Measurements from ENCODE around the gene ANKRD12. TPM values are rescaled to one million over a fixed set of nuclear protein-coding genes. Genes with fewer than 3 reads are reported as not detected.

ANKRD12 gene
- total RNA-seq, 2 experiments from 2014 or later: 65.9 to 66.5 TPM

- Histone ChIP-seq H3K27ac (ENCODE audit: low read depth, low read length, poor library complexity, severe bottlenecking) (no peak overlapping the region), H3K9me3 (ENCODE audit: low read length) (no peaks in the 10 kb centered on the region), H3K4me3 (ENCODE audit: low read depth, low read length, poor library complexity, severe bottlenecking) (peak overlapping the region; percentile 93), H3K4me1 (ENCODE audit: insufficient read depth, low read length, poor library complexity, severe bottlenecking) (peaks cover 50% of the 10 kb centered on the region), H2AFZ (ENCODE audit: low read length) (no peak overlapping the region), H3K36me3 (ENCODE audit: insufficient read depth, low read length) (peaks cover 55% of the 10 kb centered on the region), H4K20me1 (ENCODE audit: insufficient read depth, low read length) (peaks cover 48% of the 10 kb centered on the region), H3K4me2 (ENCODE audit: low read length) (peak overlapping the region; percentile 96), H3K9me2 (ENCODE audit: insufficient read depth, low read length) (no peaks in the 10 kb centered on the region), H3K79me2 (ENCODE audit: insufficient read depth, low read depth, low read length) (peaks cover 77% of the 10 kb centered on the region)
- ChIA-PET POLR2A (interaction anchor here (0.7 to 6.6 kb wide), 8 partner anchors 9 to 43 kb away, joined by 3 to 49 read pairs (median 8); partner anchors contain the start of gene ANKRD12), CTCF (ENCODE audit: unreplicated experiment) (interaction anchor here (0.9 to 1.6 kb wide), 2 partner anchors 9 to 38 kb away, joined by 3 read pairs; no protein-coding TSS in a partner anchor)
- no peak for DNase-seq (ENCODE audit: low spot score)
- intact Hi-C loops (cut with micrococcal nuclease; ENCODE audit: unreplicated experiment): no loop called here
- no TSS peak for BruUV-seq (replicated peaks)
- TF ChIP-seq, protein P1, sequence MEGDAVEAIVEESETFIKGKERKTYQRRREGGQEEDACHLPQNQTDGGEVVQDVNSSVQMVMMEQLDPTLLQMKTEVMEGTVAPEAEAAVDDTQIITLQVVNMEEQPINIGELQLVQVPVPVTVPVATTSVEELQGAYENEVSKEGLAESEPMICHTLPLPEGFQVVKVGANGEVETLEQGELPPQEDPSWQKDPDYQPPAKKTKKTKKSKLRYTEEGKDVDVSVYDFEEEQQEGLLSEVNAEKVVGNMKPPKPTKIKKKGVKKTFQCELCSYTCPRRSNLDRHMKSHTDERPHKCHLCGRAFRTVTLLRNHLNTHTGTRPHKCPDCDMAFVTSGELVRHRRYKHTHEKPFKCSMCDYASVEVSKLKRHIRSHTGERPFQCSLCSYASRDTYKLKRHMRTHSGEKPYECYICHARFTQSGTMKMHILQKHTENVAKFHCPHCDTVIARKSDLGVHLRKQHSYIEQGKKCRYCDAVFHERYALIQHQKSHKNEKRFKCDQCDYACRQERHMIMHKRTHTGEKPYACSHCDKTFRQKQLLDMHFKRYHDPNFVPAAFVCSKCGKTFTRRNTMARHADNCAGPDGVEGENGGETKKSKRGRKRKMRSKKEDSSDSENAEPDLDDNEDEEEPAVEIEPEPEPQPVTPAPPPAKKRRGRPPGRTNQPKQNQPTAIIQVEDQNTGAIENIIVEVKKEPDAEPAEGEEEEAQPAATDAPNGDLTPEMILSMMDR (conservative IDR thresholded peaks at IDR 0.05; ENCODE audit: low read length): no peak
- no peak for TF ChIP-seq EZH2phosphoT487 (IDR thresholded peaks at IDR 0.05; ENCODE audit: borderline replicate concordance, low read depth, low read length)
Measured at GRCh38 chr18:9104244-9104901, 32.2 kb upstream of the ANKRD12 start.

DNA sequence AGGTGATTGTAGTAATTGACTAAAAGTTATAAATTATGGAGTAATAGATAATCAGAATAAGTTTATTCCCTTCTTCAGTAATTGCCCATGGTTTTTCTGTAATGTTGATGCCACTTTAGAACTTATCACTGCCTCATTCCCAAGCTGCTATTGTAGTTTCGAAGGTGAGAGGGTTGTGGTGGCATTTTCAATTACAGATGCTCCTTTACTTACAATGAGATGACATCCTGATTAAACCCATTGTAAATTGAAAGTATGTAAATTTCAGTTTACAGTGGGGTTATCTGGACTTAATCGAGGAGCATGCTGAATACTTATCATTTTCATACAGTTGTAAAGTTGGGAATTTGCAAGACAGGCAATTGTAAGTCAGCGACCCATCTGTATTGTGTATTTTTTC is 31.2 kb upstream of the ANKRD12 start:
- TF ChIP-seq, protein P1 (conservative IDR thresholded peaks at IDR 0.05; ENCODE audit: low read length): no peak
- TF ChIP-seq EZH2phosphoT487 (IDR thresholded peaks at IDR 0.05; ENCODE audit: borderline replicate concordance, low read depth, low read length): no peak
- BruUV-seq (replicated peaks): no TSS peak
- POLR2A ChIA-PET: interaction anchor here (1.5 to 6.6 kb wide), 4 partner anchors 12 to 35 kb away, joined by 6 to 49 read pairs (median 8); no protein-coding TSS in a partner anchor
- no peaks in the 10 kb centered on the region for H3K9me2 ChIP-seq (ENCODE audit: insufficient read depth, low read length)
- peak overlapping the region; percentile 96 for H3K4me2 ChIP-seq (ENCODE audit: low read length)
- H3K4me3 ChIP-seq (ENCODE audit: low read depth, low read length, poor library complexity, severe bottlenecking): peak overlapping the region; percentile 93
- no peak for DNase-seq (ENCODE audit: low spot score)
- H3K9me3 ChIP-seq (ENCODE audit: low read length): no peaks in the 10 kb centered on the region
- intact Hi-C loops (cut with micrococcal nuclease; ENCODE audit: unreplicated experiment): no loop called here
- no peak overlapping the region for H3K27ac ChIP-seq (ENCODE audit: low read depth, low read length, poor library complexity, severe bottlenecking)
- H3K4me1 ChIP-seq (ENCODE audit: insufficient read depth, low read length, poor library complexity, severe bottlenecking): peaks cover 54% of the 10 kb centered on the region
- peaks cover 87% of the 10 kb centered on the region for H3K79me2 ChIP-seq (ENCODE audit: insufficient read depth, low read depth, low read length)
- H2AFZ ChIP-seq (ENCODE audit: low read length): no peak overlapping the region
- H4K20me1 ChIP-seq (ENCODE audit: insufficient read depth, low read length): peaks cover 56% of the 10 kb centered on the region
- H3K36me3 ChIP-seq (ENCODE audit: insufficient read depth, low read length): peaks cover 65% of the 10 kb centered on the region
- CTCF ChIA-PET (ENCODE audit: unreplicated experiment): no interaction called here

DNA sequence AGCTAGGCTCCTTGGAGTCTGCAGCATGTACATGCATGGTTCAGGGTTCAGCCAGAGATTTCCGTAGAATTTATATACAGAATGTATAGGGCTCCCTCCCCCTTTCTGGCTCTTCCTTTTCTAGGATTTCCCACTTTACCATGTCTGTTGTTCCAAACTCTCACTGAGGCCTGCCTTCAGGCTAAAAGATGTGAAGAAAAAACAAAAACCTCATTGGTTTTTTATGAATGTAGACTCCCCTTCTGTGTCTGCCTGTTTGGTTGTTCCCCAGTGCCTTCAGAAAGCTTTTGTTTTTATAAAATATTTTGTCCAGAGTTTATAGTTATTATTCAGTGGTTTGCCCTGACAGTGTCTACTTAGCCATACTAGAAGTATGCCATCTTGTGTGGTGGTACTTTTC is 30.5 kb upstream of the ANKRD12 start:
- peaks cover 56% of the 10 kb centered on the region for H4K20me1 ChIP-seq (ENCODE audit: insufficient read depth, low read length)
- intact Hi-C loops (cut with micrococcal nuclease; ENCODE audit: unreplicated experiment): no loop called here
- H3K36me3 ChIP-seq (ENCODE audit: insufficient read depth, low read length): peaks cover 72% of the 10 kb centered on the region
- DNase-seq (ENCODE audit: low spot score): no peak
- peak overlapping the region; percentile 93 for H3K4me3 ChIP-seq (ENCODE audit: low read depth, low read length, poor library complexity, severe bottlenecking)
- no TSS peak for BruUV-seq (replicated peaks)
- H2AFZ ChIP-seq (ENCODE audit: low read length): no peak overlapping the region
- no peak for TF ChIP-seq EZH2phosphoT487 (IDR thresholded peaks at IDR 0.05; ENCODE audit: borderline replicate concordance, low read depth, low read length)
- TF ChIP-seq, protein P1 (conservative IDR thresholded peaks at IDR 0.05; ENCODE audit: low read length): no peak
- peaks cover 54% of the 10 kb centered on the region for H3K4me1 ChIP-seq (ENCODE audit: insufficient read depth, low read length, poor library complexity, severe bottlenecking)
- POLR2A ChIA-PET: interaction anchor here (1.1 to 2.0 kb wide), 3 partner anchors 11 to 34 kb away, joined by 4 to 10 read pairs (median 6); no protein-coding TSS in a partner anchor
- H3K79me2 ChIP-seq (ENCODE audit: insufficient read depth, low read depth, low read length): peaks cover 94% of the 10 kb centered on the region
- CTCF ChIA-PET (ENCODE audit: unreplicated experiment): no interaction called here
- no peaks in the 10 kb centered on the region for H3K9me3 ChIP-seq (ENCODE audit: low read length)
- no peak overlapping the region for H3K27ac ChIP-seq (ENCODE audit: low read depth, low read length, poor library complexity, severe bottlenecking)
- H3K9me2 ChIP-seq (ENCODE audit: insufficient read depth, low read length): no peaks in the 10 kb centered on the region
- peak overlapping the region; percentile 96 for H3K4me2 ChIP-seq (ENCODE audit: low read length)
